GM12874 (cell line): ENCODE results near the gene IGFBP2.

ENCODE experiments used
- CTCF ChIP-seq: IDR thresholded peaks from 2 replicates; pipeline ENCODE4 v1.5.1; 2011; ENCODE audit warnings: low read depth, mild to moderate bottlenecking, control low read depth, low read length, moderate library complexity; ENCODE audit not compliant: insufficient read depth

The IGFBP2 gene

GRCh38 chr2:216649574-216649973 lies 16.4 kb downstream of the IGFBP2 start:
- no peak for TF ChIP-seq CTCF

GRCh38 chr2:216650626-216651257 lies 17.5 kb downstream of the IGFBP2 start:
- no peak for TF ChIP-seq CTCF

GRCh38 chr2:216651351-216651881 lies 18.2 kb downstream of the IGFBP2 start:
- TF ChIP-seq CTCF, result no peak

- no peak for TF ChIP-seq CTCF
Measured at GRCh38 chr2:216652566-216652965, 19.3 kb downstream of the IGFBP2 start.

GRCh38 chr2:216653093-216653799 lies 20.0 kb downstream of the IGFBP2 start:
- no peak for TF ChIP-seq CTCF

GRCh38 chr2:216653931-216654365 lies 20.7 kb downstream of the IGFBP2 start:
- no peak for TF ChIP-seq CTCF

GRCh38 chr2:216654528-216655052 lies 21.4 kb downstream of the IGFBP2 start:
- TF ChIP-seq CTCF, result no peak
